BE2C (cell line): ENCODE measurements around the gene XXYLT1.

Experiments
- DNase-seq: peaks from one replicate; pipeline ENCODE4 v3.0.0-alpha.2; 2020
- H3K27me3 ChIP-seq: fragments of 250-450 bp; sonication (Bioruptor Pico); 2 replicates; pipeline ENCODE4 v1.5.1; 2020; ENCODE audit warnings: mild to moderate bottlenecking
- H3K36me3 ChIP-seq: fragments of 250-450 bp; sonication (Bioruptor Pico); 2 replicates; pipeline ENCODE4 v1.5.1; 2020; ENCODE audit warnings: mild to moderate bottlenecking
- H3K4me1 ChIP-seq: fragments of 250-450 bp; sonication (Bioruptor Pico); 2 replicates; pipeline ENCODE4 v1.5.1; 2020
- H3K4me3 ChIP-seq: 2 replicates; pipeline ENCODE4 v1.5.1; 2011; ENCODE audit warnings: low read depth, low read length
- H3K9me3 ChIP-seq: fragments of 250-450 bp; sonication (Bioruptor Pico); 2 replicates; pipeline ENCODE4 v1.5.1; 2020
- TF ChIP-seq, protein P1 (sequence below): IDR thresholded peaks from 2 replicates; pipeline ENCODE4 v1.5.1; 2012; ENCODE audit warnings: mild to moderate bottlenecking, low read depth, low read length

XXYLT1 gene

DNA sequence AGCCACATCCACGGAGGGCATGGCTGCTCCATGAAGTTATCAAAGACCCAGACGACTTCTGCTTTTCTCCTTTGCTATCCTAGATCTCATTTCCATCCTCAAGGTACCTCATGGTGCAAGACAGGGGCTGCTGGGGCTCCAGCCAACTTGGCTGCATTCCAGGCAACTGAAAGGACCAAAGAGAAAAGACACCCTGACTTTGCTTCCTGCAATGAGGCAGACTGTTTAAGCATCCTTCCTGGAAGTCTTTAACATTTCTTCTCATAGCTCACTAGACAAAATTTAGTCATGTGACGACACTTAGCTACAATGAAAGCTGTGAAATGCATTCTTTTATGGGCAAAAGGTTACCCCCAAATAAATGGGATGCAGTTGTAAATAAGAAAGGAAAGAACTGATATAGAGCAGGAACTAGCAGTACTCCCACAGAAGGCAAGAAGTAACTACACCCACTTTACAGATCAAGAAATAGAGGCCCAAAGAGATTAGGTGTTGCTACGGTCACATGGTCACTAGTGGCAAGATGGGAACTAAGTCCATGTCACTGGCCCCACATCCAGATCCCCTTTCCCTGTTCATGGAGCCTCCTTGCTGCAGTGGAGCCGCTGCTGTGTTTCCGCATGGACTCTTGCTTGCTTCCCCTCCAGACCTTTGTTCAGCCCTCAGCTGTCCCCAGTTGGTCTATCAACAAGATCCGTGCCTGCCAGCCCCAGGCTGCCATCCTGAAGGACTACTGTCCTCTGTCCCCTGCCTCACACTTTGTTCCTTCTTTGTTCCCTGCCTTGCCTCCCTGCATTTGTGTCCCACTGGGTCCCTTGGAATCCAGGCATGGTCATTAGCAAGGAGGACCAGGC, 107.0 kb downstream of the XXYLT1 start:
- Histone ChIP-seq H3K36me3 (no peaks in the 10 kb centered on the region), H3K27me3 (no peaks in the 10 kb centered on the region), H3K4me1 (peaks cover 13% of the 10 kb centered on the region), H3K4me3 (no peak overlapping the region), H3K9me3 (no peaks in the 10 kb centered on the region)
- TF ChIP-seq, protein P1, sequence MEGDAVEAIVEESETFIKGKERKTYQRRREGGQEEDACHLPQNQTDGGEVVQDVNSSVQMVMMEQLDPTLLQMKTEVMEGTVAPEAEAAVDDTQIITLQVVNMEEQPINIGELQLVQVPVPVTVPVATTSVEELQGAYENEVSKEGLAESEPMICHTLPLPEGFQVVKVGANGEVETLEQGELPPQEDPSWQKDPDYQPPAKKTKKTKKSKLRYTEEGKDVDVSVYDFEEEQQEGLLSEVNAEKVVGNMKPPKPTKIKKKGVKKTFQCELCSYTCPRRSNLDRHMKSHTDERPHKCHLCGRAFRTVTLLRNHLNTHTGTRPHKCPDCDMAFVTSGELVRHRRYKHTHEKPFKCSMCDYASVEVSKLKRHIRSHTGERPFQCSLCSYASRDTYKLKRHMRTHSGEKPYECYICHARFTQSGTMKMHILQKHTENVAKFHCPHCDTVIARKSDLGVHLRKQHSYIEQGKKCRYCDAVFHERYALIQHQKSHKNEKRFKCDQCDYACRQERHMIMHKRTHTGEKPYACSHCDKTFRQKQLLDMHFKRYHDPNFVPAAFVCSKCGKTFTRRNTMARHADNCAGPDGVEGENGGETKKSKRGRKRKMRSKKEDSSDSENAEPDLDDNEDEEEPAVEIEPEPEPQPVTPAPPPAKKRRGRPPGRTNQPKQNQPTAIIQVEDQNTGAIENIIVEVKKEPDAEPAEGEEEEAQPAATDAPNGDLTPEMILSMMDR, result no peak
- DNase-seq, result no peak

DNA sequence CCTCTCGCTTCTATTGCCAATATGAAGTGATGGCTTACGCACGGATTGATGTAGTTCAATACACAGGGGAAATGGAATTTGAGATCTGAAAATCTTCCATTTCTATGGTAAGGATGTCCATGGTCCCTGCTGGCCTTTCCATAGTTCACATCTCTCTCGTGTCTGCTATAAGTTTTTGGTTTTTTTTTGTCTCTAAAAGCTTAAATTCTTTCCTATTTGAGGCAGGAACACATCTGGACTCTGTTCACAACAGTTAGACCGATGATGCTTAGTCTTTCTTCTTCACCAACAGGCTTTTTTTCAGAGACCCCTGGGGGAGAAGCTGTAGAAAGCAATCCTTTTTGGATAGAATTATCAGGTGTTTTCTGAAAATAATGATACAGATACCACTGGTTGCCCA, 108.1 kb downstream of the XXYLT1 start:
- Histone ChIP-seq H3K4me3 (no peak overlapping the region), H3K4me1 (peaks cover 13% of the 10 kb centered on the region), H3K36me3 (no peaks in the 10 kb centered on the region), H3K9me3 (no peaks in the 10 kb centered on the region), H3K27me3 (no peaks in the 10 kb centered on the region)
- no peak for DNase-seq
- TF ChIP-seq, protein P1, result no peak

DNA sequence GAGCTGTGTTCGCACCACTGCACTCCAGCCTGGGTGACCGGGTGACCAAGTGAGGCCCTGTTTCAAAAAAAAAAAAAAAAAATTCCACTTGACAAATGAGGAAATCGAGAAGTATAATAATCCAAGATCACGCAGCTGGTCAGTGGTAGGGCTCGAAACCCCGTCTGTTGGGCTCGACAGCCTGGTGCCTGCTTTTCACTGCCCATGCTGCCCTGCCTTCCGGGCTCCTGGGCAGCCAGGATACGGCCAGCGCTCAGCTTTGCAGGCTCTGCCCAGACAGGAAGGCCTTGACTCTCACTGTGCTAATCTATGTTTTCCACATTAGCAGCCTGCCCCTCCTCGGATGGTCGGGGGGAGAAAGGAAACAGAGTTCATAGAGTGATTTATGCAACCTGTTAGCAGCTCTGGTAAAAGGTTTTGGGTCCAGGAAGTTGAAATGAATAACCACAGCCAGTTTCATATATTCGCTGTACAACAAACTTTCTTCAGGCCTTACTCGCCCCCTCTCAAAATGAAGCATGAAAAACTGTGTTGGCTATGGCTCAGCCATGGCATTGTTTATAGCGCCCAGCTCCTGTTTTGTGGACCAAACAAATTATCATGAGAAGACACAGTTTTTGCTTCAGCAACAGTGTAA, 108.8 kb downstream of the XXYLT1 start:
- Histone ChIP-seq H3K4me1 (peaks cover 17% of the 10 kb centered on the region), H3K27me3 (no peaks in the 10 kb centered on the region), H3K4me3 (no peak overlapping the region), H3K36me3 (no peaks in the 10 kb centered on the region), H3K9me3 (no peaks in the 10 kb centered on the region)
- TF ChIP-seq, protein P1, result no peak
- no peak for DNase-seq

DNA sequence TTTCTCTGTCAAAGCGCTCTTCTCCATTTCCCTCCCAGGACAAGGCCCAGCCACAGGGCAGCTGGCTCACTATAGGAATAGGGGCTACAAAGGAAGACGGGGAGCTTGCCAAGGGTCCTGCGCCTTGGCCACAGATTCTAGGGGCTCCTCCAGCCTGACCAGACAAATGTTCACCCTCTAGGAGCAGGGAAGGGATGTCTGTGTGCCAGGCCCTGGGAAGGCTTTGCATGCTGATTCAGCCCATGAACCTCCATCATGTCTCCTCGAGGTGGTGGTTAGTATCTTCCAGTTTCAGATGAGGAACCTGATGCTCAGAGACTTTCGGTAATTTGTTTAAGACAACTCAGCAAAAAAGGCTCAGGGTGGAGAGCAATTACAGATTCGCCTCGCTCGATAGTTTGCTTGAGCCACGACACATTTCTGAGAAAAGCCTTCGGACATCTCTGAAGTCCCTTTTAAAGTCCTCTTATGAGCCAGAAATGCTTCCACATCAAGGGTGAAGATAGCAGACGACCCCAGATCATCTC, 110.0 kb downstream of the XXYLT1 start:
- TF ChIP-seq, protein P1, result no peak
- H3K4me1 ChIP-seq, result peaks cover 17% of the 10 kb centered on the region
- no peak overlapping the region for H3K4me3 ChIP-seq
- DNase-seq, result no peak
- H3K27me3 ChIP-seq, result no peaks in the 10 kb centered on the region
- no peaks in the 10 kb centered on the region for H3K9me3 ChIP-seq
- H3K36me3 ChIP-seq, result no peaks in the 10 kb centered on the region

DNA sequence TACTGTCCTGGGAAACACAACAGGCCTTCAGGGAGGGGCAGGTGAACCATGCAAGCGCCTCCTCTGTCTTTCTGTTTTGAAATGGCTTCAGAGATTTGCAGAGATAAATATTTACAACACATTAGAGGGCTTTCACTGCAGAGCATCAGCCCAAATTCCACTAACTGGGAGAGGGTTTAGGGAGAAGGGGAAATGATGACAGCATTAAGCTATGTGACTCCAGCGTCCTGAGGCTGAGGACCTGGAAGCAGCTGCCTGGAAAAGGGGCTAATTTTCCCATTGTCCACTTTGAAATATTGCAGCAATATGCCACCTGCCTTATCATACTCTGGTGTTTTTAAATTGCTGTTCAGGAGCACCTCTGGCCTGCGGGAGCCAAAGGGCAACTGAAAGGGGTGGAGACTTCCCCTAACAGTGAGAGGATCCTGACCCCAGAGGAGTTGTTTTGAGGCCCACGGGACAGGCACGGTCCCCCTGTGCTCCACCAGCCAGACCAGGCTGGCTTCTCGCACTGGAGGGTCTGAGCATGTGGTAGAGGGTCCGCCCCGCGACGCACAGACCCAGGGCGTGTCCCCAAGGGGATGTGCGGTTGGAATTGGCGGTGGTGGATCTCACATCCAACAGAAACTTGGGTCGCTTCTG, 110.6 kb downstream of the XXYLT1 start:
- Histone ChIP-seq H3K4me3 (no peak overlapping the region), H3K9me3 (no peaks in the 10 kb centered on the region), H3K27me3 (no peaks in the 10 kb centered on the region), H3K36me3 (no peaks in the 10 kb centered on the region), H3K4me1 (peaks cover 22% of the 10 kb centered on the region)
- no peak for DNase-seq
- TF ChIP-seq, protein P1, result no peak

DNA sequence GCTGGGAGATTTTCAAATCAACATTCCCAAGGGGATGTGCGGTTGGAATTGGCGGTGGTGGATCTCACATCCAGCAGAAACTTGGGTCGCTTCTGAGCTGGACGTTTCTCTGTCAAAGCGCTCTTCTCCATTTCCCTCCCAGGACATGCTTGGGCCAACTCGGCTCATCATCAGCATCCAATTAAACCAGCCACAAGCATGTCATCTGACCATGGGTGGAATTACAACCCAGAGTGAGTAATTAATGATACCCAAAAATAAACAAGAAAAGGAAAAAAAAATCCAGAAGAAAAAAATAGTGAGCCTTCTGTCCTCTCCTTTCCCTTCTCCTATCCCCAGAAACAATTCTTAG, 111.2 kb downstream of the XXYLT1 start:
- Histone ChIP-seq H3K9me3 (no peaks in the 10 kb centered on the region), H3K27me3 (no peaks in the 10 kb centered on the region), H3K36me3 (no peaks in the 10 kb centered on the region), H3K4me3 (no peak overlapping the region), H3K4me1 (peaks cover 26% of the 10 kb centered on the region)
- TF ChIP-seq, protein P1, result no peak
- no peak for DNase-seq
